Coronary artery (tissue), 2 donors: ENCODE results near the gene CHD9.

Source experiments
- DNase-seq: peaks from one replicate; pipeline ENCODE4 v3.0.0-alpha.2; 2017; ENCODE audit warnings: low spot score
- H3K27ac ChIP-seq, 2 donors: fragments of 200-600 bp; sonication (generic); one replicate each; pipeline ENCODE4 v1.5.1; 2016 to 2019
- H3K4me3 ChIP-seq: fragments of 200-600 bp; sonication (generic); 2 replicates; pipeline ENCODE4 v1.5.1; 2016; ENCODE audit warnings: mild to moderate bottlenecking, moderate library complexity
- CTCF ChIP-seq: fragments of 200-600 bp; sonication (generic); IDR thresholded peaks from one replicate; pipeline ENCODE4 v1.5.1; 2019; ENCODE audit warnings: antibody characterized with exemption

The CHD9 gene

GRCh38 chr16:53103811-53104210 is 49.0 kb downstream of the CHD9 start:
- no peak for TF ChIP-seq CTCF
- Histone ChIP-seq H3K27ac (no peak overlapping the region), H3K4me3 (no peak overlapping the region)
- DNase-seq, result no peak

- Histone ChIP-seq H3K27ac (no peak overlapping the region), H3K4me3 (no peak overlapping the region)
- TF ChIP-seq CTCF, result no peak
- no peak for DNase-seq
Measured at GRCh38 chr16:53105565-53105964, 50.8 kb downstream of the CHD9 start.

- DNase-seq, result no peak
- H3K27ac ChIP-seq, result no peak overlapping the region
- TF ChIP-seq CTCF, result no peak
- no peak overlapping the region for H3K4me3 ChIP-seq
Measured at GRCh38 chr16:53111078-53111791, 56.4 kb downstream of the CHD9 start.

GRCh38 chr16:53112015-53112414 is 57.2 kb downstream of the CHD9 start:
- DNase-seq, result no peak
- Histone ChIP-seq H3K4me3 (no peak overlapping the region), H3K27ac (no peak overlapping the region)
- TF ChIP-seq CTCF, result no peak

- Histone ChIP-seq H3K27ac (no peak overlapping the region), H3K4me3 (no peak overlapping the region)
- DNase-seq, result no peak
- no peak for TF ChIP-seq CTCF
Measured at GRCh38 chr16:53115047-53115446, 60.3 kb downstream of the CHD9 start.

GRCh38 chr16:53115773-53116172 is 61.0 kb downstream of the CHD9 start:
- Histone ChIP-seq H3K4me3 (no peak overlapping the region), H3K27ac (no peak overlapping the region)
- no peak for DNase-seq
- TF ChIP-seq CTCF, result no peak

- Histone ChIP-seq H3K27ac (no peak overlapping the region), H3K4me3 (no peak overlapping the region)
- DNase-seq, result no peak
- no peak for TF ChIP-seq CTCF
Measured at GRCh38 chr16:53121043-53121620, 66.3 kb downstream of the CHD9 start.
